Lung microvascular endothelial cell (primary cell): Measurements from ENCODE around the gene USP49. TPM values are rescaled to one million over a fixed set of nuclear protein-coding genes. Genes with fewer than 3 reads are reported as not detected.
"Not testable (repeated sequence)": the region's sequence is repeated elsewhere in the genome, so short reads cannot be mapped to it uniquely, and the experiment has no call there.

Source experiments
- DNase-seq, 2 donors: peaks; one replicate each; pipeline versions ENCODE4 v3.0.0 to v3.0.0-alpha.2; 2010; ENCODE audit warnings: low read depth in 2 of 2
- total RNA-seq: library from RNA; depleted of rRNA; stranded (reverse); fragments of >200 nt; gene quantifications from 2 replicates; pipeline ENCODE4 v1.2.1, GENCODE V29; 2014

The USP49 gene
- total RNA-seq, 1 donor from 2014 or later: 1.4 TPM

- DNase-seq: no peak
Observed at GRCh38 chr6:41814629-41815028, 80.5 kb downstream of the USP49 start.

DNA sequence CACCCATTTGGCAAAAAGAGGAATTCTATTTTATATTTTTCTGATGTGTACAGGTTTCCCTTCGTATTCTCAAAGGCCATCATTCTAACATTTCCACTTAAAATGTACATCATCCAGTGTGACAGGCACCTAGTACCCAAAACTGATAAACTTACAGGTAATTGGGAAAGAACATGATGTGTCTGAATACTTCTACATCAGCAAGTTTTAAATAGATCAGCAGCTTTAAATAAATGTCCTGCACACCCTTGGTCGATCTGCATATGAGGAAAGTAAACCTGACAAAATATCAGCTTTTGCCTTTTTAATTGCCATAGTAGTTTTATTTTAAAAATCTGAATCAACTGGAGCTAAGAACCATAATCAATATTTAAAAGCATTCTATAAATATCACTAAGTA, 81.2 kb downstream of the USP49 start:
- no peak for DNase-seq

GRCh38 chr6:41813469-41813868, 81.7 kb downstream of the USP49 start:
- DNase-seq: no peak

GRCh38 chr6:41811946-41812345, 83.2 kb downstream of the USP49 start:
- not testable (repeated sequence) for DNase-seq

DNA sequence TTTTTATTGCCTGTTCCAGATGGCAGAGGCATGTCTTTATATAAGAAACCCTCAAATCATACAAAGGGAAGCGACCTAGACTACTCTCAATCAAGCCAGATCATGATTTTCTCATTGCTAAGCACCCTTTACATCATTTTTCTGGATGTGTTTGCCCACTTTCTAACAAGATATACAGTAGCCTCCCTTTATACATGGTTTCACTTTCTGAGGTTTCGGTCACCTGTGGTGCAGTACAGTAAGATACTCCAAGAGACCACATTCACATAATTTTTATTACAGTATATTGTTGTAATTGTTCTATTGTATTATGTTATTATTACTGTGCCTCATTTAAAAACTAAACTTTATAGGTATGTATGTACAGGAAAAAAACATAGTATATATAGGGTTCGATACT, 84.1 kb downstream of the USP49 start:
- DNase-seq: no peak

GRCh38 chr6:41805830-41806774, 89.1 kb downstream of the USP49 start:
- no peak for DNase-seq

DNA sequence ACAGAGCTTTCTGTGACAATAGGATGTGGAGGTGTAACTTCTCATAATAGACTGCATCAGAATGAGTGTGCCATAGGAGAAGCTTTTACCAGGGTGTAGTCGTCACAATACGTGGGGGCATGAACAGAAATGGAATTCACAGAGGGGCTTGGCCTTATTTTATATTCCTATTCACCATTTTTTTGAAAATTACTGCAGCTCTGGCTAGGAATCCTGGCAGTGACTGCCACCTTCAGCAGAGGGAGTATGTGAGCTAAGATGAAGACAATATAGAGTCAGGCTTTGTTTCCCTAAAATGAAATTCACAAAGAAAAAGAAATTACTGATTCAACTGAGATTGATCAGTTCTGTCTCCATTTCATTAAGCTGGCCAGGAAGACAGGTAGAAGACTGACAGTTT, 93.8 kb downstream of the USP49 start:
- DNase-seq: peak; percentile 58 to 69

DNA sequence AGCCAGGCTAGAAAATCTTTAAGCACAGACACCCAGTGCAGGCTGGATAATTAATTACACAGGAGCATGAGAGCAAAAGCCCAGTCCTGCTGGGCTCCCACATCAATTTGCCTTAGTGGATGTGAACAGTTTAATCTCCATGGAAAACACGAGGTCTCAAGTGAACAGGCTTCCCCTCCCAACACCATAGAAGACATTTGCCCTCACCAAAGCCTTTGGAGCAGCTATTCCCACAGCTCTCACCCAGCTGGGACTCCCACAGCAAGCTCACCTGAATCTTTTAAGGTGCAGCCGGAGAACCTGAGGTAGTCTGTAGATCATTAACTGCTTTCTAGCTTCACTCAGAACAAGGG, 95.6 kb downstream of the USP49 start:
- no peak for DNase-seq

DNA sequence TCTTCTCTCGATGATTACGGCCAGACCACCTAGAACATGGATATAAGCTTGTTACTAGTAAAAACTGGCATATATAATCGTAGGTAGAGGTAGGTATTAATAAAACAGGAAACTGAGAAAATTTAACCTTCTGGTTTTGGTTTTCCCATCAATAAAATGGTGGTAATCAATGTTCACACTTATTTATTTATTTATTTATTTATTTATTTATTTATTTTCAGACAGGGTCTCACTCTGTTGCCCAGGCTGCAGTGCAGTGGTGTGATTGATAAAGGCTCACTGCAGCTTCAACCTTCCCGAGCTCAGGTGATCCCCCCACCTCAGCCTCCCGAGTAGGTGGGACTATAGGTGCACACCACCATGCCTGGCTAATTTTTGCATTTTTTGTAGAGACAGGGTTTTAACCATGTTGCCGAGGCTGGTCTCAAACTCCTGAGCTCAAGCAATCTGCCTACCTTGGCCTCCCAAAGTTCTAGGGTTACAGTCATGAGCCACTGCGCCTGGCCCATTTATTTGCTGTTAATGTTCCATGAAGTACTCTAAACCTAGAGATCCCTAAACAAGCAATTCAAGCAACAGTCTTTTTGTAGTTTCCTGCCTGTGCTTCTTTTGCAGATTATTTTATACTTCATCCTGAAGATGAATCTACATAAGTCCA, 96.1 kb downstream of the USP49 start:
- no peak for DNase-seq

- DNase-seq: no peak
Observed at GRCh38 chr6:41796474-41796873, 98.7 kb downstream of the USP49 start.

DNA sequence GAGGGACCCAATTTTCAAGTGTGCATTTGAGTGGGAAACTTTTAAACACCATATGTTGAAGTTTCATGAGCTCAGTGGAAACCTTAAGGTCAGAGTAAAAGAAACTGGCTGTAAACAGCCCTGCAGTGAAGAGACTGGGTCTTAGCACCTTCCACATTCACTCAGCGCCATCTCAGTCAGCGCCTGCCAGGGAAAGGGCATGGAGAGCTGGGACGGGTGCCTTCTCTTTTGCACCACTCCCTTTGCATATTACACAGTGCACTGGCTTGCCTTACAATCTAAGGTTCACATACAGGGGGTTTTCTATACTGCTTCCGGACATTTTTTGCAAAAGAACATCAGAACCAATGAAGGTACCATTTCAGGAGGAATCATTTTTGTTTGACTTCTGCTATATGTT, 103.2 kb downstream of the USP49 start:
- no peak for DNase-seq

DNA sequence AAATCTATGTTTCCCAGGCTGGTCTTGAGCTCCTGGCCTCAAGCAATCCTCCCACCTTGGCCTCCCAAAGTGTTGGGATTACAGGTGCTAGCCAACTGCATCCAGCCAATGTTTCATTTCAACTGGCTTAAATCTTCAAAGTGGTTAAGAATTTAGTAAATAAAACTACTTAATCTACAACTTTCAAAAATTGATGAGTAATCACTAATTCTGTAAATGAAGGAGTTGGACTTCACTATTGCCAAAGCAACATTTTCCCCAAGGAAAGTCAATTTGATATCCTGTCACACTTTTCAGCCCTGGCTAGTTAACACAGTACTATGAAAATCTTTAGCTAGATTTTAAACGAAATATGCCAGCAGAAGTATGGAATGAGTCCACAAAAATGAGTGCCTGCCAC, 103.9 kb downstream of the USP49 start:
- DNase-seq: no peak

DNA sequence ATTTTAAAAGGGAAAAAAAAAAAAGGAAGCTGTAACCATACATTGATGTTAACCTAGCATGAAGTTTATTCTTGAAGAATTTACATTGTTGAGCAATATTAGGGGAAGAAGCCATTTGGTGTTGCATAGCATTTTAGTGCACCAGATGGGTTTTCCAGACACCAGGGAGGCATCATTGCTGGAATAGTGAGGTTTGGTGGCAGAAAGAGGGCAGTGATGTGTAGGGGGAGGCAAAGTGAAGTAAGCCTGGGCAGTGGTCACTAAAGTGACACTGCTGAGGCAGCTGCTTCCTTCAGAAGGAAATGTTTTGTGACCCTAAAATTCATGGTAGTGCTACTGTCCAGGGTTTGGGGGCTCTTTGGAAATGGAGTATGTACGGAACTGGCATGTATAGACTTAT, 105.1 kb downstream of the USP49 start:
- DNase-seq: no peak

GRCh38 chr6:41789390-41789724, 105.8 kb downstream of the USP49 start:
- DNase-seq: no peak

DNA sequence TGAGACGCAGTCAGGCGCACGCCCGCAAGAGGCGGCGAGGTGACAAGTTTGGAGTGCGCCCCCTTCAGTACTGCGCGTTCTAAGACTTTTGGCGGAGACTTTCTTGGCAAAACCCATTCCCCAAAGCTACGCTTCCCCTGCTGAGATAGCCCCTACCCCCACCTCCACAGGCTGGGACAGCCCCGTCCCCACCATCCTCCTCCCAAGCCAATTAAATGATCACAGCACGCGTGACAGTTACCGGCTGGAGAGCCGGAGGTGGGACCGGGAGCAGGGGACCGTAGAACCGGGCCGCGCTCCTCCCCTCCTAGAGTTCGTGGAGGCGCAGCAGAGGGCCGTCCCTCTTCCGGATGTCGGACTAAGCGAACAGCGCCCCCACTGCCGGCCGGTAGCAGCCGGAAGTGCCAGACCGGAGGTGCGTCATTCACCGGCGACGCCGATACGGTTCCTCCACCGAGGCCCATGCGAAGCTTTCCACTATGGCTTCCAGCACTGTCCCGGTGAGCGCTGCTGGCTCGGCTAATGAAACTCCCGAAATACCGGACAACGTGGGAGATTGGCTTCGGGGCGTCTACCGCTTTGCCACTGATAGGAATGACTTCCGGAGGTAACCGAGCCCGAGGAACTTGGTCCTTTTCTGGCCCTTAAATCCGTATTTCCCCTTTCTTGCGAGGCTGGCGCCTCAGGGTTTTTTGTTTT, 107.8 kb downstream of the USP49 start, which contains the start of gene TOMM6:
TOMM6 (plus strand) TSS at position 476 of the 699 bp plus-strand sequence; CDS start at position 480, 4 bp downstream.
- DNase-seq: peak; percentile 97 to 98

GRCh38 chr6:41786451-41787218, 108.5 kb downstream of the USP49 start:
- DNase-seq: peak; percentile 85 to 89

DNA sequence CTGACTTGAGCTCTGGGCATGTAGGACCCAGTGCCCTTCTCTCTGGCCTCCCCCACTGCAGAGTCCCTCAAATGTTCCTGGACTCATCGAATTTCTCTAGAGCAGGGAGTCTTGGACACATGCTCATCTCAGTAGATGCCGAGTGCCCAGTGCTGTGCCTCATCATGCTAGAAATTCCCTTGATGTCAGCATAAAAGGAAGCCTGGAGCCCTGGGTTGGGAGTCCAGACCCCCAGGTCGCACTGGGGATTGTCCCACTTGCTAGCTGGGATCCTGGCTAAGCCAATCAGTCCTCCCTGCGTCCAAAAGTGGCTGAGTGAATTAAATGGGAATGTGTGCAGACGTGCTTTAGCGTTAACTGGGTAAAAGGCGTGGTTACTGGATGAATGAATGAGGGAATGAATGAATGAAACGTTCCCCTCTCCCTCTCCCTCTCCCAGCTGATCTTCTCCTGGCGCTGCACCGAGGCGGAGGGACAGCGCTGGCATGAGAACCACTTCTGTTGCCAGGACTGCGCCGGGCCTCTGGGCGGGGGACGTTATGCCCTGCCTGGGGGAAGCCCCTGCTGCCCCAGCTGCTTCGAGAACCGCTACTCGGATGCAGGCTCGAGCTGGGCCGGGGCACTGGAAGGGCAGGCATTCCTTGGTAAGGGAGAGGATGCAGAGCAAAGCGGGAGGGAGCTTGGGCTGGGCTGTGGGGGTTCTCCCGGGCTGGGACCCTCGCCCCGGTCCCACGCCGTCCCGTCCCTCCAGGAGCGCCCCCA, 109.3 kb downstream of the USP49 start:
- DNase-seq: peak; percentile 21 to 37

- DNase-seq: no peak
Observed at GRCh38 chr6:41785254-41785653, 109.9 kb downstream of the USP49 start.

GRCh38 chr6:41784581-41785171, 110.5 kb downstream of the USP49 start:
- DNase-seq: no peak

GRCh38 chr6:41783106-41783780, 111.9 kb downstream of the USP49 start:
- DNase-seq: no peak
